IPS-11a (cell line): ENCODE results near the gene SORCS1.

Source experiments
- H3K4me3 ChIP-seq: one replicate; pipeline ENCODE4 v1.5.1; 2013; ENCODE audit warnings: low read depth, low read length, control low read depth

Gene SORCS1

DNA sequence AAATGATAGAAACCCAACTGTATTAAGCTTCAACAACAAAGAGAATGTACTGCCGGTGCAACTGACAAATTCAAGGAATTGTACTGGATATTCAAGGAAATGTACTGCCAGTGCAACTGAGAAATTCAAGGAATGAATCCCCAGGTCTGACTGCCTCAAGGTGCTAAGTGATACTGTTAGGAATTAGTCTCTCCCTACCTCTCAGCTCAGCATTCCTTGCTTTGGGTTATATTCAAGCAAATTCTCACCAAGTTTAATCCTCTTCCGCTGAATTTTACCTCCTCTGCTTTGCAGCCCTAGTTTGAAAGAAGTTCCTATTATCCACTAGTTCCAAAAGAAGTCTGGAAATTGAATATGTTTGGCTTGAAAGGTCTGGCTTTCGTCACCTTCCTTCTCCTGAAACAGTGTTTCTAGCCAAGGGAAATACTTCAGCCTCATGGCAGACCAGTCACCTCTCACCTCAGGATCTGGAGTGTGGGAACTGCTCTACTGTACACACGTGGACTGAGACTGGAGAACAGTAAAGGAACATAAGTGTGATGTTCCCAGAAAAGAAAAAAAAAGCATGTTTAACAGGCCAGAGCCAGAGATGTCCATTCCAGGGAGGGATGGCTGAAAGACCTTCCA is 60.4 kb downstream of the SORCS1 start:
- no peak overlapping the region for H3K4me3 ChIP-seq

DNA sequence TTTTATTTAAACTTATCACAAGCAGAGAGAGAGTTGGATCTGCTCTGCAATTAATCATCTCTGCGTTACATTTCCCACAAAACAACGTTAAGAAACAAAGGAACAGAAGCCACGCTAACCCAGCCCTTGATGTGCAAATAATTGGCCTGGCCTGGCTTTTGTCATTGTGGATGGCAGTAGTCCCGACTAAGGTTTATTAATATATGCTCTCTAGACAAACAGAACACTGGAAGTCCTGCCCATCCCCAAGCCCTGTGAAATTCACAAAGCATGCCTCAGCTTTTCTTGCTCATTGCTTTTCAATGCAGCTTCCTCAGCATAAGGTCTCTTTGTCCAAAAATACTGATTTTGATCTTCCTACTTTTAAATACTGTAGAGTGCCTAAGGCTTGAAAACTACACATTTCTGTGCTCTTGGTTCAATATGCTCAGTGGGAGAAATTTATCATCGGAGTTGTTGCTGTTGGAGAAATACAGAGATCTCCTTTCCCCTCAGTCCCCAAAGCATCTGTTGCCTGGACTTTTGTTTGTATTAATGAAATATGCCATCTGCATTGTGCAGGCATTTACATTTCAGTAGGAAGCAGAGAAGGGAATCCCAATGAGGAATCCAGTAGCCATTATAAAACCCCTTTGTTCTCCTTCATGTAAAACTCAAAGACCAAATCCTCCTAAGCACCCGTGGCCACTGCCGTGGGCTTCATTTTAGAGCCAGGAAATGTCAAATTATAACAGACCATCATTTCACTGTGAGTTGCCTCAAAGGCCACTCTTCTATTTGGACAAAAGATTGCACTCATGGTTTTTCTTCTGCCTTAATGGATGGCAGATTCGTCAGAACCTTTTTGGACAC is 61.1 kb downstream of the SORCS1 start:
- no peak overlapping the region for H3K4me3 ChIP-seq

DNA sequence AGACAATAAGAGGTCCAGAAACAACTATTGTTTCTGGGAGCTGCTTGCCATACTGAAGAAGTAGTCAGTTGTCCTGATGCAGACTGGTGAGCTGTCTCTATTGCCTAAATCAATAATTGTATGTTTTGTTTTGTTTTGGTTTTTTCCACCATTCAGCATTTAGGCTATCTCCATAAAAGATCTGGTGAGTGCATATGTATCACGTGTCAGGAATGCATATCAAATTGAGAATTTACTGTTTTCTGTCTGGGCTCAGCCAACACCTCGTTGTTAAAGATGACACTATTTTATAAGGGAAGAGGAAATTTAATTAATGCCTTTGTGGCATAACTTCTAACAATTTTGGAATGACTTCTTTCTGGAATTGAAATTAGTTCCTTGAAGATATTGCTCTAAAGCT is 66.2 kb downstream of the SORCS1 start:
- no peak overlapping the region for H3K4me3 ChIP-seq

DNA sequence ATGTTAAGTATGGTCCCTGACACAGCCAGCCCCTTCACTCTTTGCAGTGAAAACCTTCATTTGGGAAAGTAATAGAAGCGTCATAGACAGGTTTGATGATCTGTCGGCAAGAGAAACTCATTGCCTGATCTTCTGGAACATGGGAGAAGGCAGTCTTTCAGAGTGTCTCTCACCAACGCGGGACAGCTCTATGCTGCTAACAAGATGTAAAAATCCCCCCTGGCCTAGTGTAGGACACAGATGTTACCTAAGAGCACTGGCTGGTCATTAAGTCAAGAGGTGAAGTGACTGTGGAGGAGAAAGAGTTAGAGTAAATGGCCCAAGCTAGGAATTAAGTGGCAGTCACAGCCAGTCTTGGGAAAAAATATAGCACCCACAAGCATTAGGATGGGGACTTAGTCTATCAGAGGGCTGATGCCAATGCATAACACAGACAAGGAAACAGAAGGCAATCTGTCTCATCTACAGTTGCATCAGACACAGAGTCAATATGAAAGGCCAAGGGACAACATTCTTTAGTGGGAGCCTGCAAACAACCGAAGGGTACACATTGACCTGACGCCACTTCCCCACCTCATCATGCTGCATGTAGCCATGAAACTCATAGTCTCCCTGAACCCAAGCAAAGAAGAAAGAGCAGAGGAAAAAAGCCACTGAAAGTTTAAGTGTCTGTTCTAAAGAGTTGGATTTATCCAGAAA is 69.5 kb downstream of the SORCS1 start:
- no peak overlapping the region for H3K4me3 ChIP-seq

DNA sequence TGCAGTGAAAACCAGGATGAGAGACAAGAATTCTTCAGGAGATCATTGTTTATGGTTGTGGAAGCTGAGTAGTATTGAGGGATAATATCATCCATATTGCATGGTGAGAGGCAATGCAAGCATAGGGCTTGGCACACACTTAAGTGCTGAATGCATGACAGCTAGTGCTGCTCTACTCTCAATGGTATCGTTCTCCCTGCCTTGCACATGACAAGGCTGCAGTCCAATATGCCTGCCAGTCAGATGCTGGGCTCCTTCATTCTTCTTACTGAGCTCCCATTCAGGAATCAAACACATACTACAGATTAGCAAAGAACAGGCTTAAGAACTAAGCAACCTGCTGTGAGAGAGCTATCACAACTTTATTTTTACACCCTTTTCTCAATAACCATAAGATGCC is 72.2 kb downstream of the SORCS1 start:
- no peak overlapping the region for H3K4me3 ChIP-seq

DNA sequence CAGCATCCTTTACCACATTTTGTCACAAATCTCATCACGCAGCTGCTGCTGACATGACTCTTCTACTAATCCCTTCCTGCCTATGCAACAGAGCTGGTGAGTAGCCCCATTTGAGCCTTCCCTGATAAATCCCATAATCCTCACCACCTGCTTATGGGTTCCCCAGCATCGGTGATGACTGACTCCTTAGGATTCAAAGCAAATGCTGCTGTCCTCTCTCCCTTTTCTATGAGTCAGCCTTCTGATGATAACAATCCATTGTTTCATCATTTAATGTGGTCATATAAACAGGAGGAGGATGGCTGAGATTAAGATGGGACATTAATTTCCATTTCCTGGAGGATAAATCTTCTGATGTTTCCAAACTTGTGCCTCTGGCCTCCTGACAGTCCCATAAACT is 73.4 kb downstream of the SORCS1 start:
- no peak overlapping the region for H3K4me3 ChIP-seq

DNA sequence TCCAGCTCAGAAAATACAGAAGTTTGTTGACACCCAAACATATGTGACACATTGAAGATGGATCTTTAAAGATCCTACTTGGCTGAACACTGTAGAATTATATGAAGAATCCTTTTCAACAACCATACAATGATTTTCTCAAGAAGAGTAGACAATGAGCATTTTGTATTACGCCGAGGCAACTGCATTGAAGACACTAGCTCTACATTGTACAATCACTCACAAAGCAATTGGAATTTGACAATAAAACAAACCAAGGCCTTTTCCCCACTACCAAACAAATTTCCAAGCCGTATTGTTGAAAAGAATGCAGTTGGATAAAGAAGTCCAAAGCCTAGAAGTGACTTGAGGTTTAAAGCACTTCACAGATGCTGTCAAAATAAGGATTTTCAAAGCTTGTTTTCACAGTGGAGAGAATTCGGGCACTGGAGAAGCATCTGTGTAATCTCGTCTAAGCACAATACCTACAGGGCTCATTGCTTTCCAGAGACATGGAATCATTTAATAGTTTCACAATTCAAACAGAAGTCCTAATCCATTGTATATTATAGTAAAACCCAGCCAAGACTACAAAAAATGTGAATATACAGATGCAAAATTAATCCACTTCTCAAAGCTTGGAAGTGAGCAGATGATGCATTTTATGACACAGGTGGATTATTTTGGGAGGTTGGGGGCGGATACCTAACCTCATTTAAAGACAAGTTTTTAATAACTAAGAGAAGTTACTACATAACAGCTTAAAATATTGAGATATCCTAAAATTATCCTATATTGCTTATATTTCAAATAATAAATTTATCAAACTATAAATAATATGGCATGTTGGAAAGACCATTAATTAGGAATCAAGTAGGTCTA is 78.6 kb downstream of the SORCS1 start:
- no peak overlapping the region for H3K4me3 ChIP-seq

DNA sequence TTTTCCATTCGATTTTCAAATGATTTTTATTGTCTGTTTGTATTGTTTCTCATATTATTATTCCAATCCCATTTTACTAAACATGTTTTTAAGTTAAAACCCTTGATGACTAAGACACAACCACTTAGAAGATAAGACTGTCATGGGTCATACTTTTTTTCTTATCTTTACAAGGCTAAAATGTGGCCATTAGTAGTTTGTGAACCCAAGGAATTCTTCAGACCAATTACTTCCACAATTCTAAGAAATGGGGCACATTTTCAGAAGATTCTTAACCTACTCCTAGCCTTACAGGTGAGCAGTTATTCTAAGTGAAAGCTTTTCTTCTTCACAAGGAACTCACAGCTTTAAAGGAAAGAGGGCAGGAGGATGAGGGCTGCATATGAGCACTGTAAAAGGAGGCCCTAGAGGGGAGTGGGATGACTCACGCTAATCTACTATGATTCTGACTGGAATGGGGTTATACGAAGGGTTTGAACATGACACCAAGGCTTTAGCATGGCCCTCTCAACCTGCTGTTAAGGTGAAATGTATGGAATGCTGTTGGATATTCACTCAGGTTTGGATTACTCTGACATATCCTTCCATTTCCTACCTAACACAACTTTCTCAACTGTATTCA is 81.0 kb downstream of the SORCS1 start:
- H3K4me3 ChIP-seq = no peak overlapping the region

DNA sequence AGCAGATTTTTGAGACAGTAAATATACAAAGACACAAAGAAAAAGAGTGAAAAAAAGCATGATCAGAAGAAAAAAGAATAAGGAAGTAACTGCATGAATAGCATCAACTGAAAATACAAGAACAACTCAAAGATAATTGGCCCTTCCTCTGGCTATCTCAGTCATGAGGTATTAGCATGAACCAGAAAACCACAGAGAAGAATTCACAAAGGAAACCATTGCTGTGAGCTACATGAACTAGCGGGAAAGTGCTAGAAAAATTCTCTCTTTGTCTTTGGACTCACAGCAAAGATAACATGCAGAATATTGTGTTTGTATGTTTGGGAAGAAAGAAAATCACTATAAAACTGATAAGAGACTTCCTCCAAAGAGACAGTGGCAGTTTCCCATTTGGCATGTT is 82.9 kb downstream of the SORCS1 start:
- H3K4me3 ChIP-seq = no peak overlapping the region

DNA sequence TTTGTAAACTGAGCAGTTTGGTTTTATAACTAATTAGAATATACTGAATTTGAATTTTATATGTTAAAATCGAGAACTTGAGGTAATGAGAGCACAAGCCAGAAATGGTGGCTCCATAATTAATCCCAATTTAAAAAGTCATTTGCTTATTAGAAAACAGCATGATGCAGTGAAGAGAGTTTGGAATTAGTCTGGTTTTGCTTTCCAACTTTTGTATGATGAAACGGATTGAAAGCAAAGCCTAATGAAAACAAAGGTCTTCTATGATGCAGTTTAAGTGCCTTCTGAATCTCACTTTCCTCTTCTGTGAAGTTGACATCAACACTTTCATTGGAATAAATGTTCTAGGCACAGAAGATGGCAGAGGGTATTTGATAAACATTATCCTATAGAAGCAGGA is 89.4 kb downstream of the SORCS1 start:
- no peak overlapping the region for H3K4me3 ChIP-seq

DNA sequence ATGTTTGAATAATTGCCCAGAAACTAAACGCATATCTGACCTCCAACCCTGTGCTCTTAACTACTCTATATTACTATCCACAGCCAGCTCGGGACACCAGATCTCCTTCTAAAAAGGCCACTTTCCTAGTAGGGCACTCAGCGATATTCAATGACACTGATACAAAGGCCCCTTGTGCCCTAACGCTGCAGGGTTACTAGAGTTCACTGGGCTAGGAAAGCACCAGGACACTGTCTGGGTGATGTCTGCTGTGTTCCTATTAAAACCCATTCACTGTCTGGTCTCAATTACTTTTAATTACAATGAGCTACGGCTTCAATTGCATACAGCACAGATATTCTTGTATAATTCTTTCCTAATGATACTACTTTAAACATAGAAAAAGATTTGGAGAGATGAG is 91.7 kb downstream of the SORCS1 start:
- H3K4me3 ChIP-seq = no peak overlapping the region

DNA sequence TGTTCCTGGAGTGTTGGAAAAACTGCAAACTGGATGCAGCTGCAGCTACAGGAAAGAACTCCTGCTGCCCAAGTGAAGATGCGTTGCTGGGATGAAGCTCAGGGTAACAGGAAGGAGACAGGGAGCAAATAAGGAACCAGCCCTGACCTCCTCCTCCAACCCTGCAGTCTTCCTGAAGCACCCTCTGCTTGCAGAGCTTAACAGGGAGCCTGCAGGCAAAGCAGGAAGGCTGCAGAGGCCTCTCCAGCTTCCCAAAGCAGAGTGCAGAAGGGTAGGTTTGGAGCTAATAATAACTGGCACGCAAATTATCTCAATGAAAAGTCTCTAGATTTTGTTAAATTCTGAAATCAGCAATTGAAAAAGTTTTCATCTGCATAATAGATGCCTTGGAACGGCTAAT is 92.5 kb downstream of the SORCS1 start:
- no peak overlapping the region for H3K4me3 ChIP-seq

DNA sequence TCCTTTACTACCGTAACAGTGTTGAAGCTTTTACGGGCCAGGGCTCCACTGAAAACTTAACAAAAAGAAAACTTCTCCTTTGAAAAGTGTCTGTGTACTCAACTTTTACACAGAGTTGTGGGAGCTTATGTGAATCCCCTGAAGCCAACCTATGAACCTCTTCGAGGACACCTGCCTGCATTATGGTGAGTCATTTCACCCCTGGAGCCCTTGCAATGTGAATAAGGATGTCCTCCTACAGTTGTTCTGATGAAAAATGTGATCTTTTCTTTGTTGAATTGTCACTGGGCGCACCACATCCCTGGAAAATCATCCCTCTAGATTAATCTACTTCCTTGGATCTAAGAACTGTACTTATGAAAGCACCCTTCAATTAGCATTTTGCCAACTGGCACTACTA is 93.2 kb downstream of the SORCS1 start:
- H3K4me3 ChIP-seq = no peak overlapping the region

DNA sequence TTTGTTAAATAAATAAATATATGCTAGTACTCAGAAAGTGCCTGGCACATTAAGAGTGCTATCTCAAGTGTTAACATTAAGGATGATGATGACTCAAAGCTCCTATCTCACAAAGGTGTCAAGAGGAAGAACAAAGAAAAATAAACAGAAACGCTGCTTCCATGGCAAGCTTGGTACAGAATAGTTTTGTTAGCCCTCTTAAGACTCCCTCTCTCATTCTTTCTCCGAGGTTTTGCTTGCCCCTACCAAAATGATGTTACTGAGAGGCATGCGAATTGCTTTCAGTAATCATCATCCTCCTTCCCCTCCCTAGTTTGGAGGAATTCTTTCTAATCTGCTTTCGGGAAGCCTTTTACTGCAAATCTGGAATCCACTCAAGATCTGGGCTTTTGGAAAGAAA is 96.7 kb downstream of the SORCS1 start:
- no peak overlapping the region for H3K4me3 ChIP-seq

DNA sequence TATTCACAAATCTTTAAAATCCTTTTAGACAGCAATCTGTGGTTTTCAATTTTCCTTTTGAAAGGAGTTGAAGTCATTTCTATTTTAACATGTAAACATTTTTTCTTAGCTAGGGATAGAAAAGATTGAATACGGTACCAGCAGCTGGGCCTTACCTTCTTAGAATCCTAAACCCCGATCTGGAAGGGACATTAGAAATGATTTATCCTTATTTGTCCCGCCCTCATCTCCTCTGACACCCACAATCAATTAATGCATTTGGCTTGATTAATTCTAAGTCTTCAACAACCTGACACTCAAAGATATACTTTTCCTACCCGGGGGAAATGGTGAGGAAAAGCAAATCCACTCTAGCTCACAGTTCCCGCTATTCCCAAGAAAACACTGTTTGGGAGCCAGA is 100.4 kb downstream of the SORCS1 start:
- no peak overlapping the region for H3K4me3 ChIP-seq

DNA sequence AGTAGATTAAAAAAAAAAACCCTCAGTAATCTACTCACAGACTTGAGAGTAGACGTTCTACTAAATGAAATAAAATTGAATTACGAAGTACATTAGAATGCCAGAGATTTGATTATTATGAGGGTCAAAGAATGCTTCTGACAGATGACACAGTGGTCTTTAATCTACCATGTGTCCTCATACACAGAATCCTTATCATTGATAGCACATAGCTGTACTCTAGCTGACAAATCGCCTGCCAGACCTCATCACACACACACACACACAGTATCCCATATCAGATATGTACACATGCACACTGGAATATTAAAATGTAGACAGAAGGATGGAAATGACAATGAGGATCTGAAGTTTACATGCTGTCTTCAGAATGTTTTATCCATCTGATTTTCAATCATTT is 104.6 kb downstream of the SORCS1 start:
- H3K4me3 ChIP-seq = no peak overlapping the region

DNA sequence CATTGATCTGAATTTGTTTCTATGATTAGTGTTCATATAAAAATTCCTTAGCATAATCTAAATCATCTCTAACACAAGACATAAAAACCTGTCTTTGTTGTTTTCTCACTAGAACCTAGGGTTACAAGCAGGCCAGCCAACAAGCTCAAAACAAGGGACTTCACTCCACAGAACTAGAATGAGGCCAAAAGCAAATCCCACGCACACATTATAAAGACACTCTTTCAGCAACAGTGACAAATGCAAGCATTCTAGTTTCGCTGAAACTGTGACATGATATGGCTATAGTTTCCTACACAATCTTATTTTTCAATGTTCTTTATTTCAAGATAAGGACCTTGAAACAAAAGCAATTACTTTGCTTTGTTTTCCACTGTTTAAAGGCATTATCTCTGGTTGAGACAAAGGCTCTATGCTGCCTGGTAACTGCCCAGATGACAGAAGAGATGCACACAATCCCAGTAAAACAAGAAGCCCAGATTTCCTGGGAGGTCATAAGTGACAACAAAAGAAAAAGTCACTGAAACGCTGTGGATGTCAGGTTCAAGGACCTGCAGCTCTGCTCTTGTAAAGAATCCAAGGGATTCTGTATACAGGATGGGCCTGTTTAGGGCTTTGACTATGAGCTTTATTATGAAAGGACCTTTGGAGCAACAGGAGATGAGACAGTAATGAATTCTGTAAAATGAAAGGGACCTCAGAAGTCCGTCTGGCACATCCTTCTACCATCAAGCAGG is 105.3 kb downstream of the SORCS1 start:
- H3K4me3 ChIP-seq = no peak overlapping the region

DNA sequence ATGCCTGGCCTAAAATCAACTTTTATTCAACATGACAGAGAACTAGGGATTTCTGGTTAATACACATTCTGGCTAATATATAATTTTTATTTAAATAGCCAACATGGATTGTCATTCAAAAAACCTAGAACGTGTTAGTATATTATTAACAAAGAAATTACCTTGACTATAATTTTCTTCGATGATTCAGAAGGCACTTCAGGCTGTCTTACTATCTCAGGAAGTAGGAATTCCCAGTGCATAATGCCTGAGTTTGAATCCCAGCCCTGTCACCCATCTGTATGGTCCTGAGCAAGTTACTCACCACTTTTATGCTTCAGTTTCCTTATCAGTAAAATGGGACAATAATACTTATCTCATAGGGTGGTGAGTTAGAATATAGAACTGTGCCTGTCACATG is 106.2 kb downstream of the SORCS1 start:
- no peak overlapping the region for H3K4me3 ChIP-seq

DNA sequence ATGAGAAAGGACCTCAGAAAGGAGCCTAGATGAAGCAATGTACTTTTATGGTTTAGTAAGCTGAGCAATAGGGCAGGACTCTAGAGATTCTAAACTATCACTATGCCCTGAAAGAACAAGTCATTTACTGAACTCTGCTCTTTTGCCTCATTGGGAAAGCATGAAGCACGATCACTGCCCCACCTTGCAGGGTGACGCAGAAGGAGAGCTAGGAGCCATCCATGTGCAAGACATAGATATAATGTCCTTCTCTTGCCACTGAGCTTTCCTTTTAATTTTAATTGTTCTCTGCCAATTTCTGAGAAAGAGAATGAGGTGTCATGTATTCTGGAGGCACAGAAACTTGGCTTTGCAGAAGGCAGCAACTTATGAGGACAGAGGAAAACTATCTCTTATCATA is 108.3 kb downstream of the SORCS1 start:
- H3K4me3 ChIP-seq = no peak overlapping the region
